ENCODE measurements around the gene PARD3B. TPM values are rescaled to one million over a fixed set of nuclear protein-coding genes. Genes with fewer than 3 reads are reported as not detected.

The PARD3B gene
- total and polyA plus RNA-seq, 2 of the 4 experiments (the other 2 are of a cell fraction): 3.3 to 15.6 TPM

GRCh38 chr2:205627085-205627484 lies 1081.8 kb downstream of the PARD3B start:
- intact Hi-C loops (cut with micrococcal nuclease): no loop called here
- Histone ChIP-seq H2BK15ac (ENCODE audit: low read depth, low read length) (no peak overlapping the region), H3K9me3 (ENCODE audit: control insufficient read depth, insufficient read depth, low read length) (no peaks in the 10 kb centered on the region), H3K18ac (ENCODE audit: low read depth, low read length) (no peak overlapping the region), H3K9ac (ENCODE audit: low read depth, low read length) (no peak overlapping the region), H3K27ac (ENCODE audit: insufficient read depth, low read length) (no peak overlapping the region), H3K27me3 (ENCODE audit: control insufficient read depth, insufficient read depth, low read length) (no peaks in the 10 kb centered on the region), H3K79me1 (ENCODE audit: low read depth in 1 of 2, low read length in 2 of 2) (no peaks in the 10 kb centered on the region), H4K5ac (ENCODE audit: low read depth, low read length) (no peak overlapping the region), H4K91ac (ENCODE audit: insufficient read depth, low read depth, low read length) (no peak overlapping the region), H3K14ac (replicated peaks; ENCODE audit: low read depth, low read length) (no peak overlapping the region; the same call in 1 of the 2 replicates), H2AK5ac (ENCODE audit: low read depth, low read length) (no peak overlapping the region), H3K36me3 (ENCODE audit: control insufficient read depth, insufficient read depth, low read length) (no peaks in the 10 kb centered on the region), H3K4ac (ENCODE audit: low read depth, low read length) (no peak overlapping the region), H2BK120ac (ENCODE audit: low read depth, low read length) (no peak overlapping the region), H3K56ac (ENCODE audit: extremely low read depth, insufficient read depth, low read length) (no peak overlapping the region), H3K23ac (ENCODE audit: low read depth, low read length) (no peak overlapping the region), H2BK20ac (ENCODE audit: low read depth, low read length) (no peak overlapping the region), H3K9me1 (ENCODE audit: insufficient read depth, low read length) (no peaks in the 10 kb centered on the region), H3K4me2 (ENCODE audit: low read depth, low read length) (no peak overlapping the region), H2BK5ac (ENCODE audit: low read depth, low read length, poor library complexity, severe bottlenecking) (no peak overlapping the region), H3K4me1 (ENCODE audit: control insufficient read depth, insufficient read depth, low read length) (no peaks in the 10 kb centered on the region; the same call in 1 of the 2 replicates), H2AFZ (replicated peaks; ENCODE audit: low read length, poor library complexity) (no peak overlapping the region), H2AK9ac (replicated peaks; ENCODE audit: low read depth, low read length, poor library complexity) (no peak overlapping the region), H4K20me1 (ENCODE audit: insufficient read depth, low read length) (no peaks in the 10 kb centered on the region), H3K4me3 (ENCODE audit: insufficient read depth, low read depth, low read length) (no peak overlapping the region), H4K8ac (ENCODE audit: low read depth in 2 of 2, low read length in 2 of 2) (no peak overlapping the region)
- no TSS peak for BruUV-seq (replicated peaks)
- ATAC-seq (ENCODE audit: low read depth): no peak
- TF ChIP-seq FOS (IDR thresholded peaks at IDR 0.05; ENCODE audit: low read depth, low read length): no peak
- TF ChIP-seq CTCF (conservative IDR thresholded peaks at IDR 0.05; ENCODE audit: low read depth, low read length): no peak
- TF ChIP-seq CHD1 (IDR thresholded peaks at IDR 0.05; ENCODE audit: low read depth, low read length): no peak
- TF ChIP-seq MXI1 (IDR thresholded peaks at IDR 0.05; ENCODE audit: borderline replicate concordance, low read depth, low read length): no peak
- TF ChIP-seq CEBPB (IDR thresholded peaks at IDR 0.05; ENCODE audit: low read depth, low read length): no peak
- TF ChIP-seq RAD21 (IDR thresholded peaks at IDR 0.05; ENCODE audit: low read length): no peak
- no peak for TF ChIP-seq ELK1 (IDR thresholded peaks at IDR 0.05; ENCODE audit: borderline replicate concordance, low read depth, low read length)
- no peak for TF ChIP-seq POLR2A (IDR thresholded peaks at IDR 0.05; ENCODE audit: low read depth, low read length)
- no peak for TF ChIP-seq RFX5 (IDR thresholded peaks at IDR 0.05; ENCODE audit: low read depth, low read length)
- no peak for TF ChIP-seq USF2 (IDR thresholded peaks at IDR 0.05; ENCODE audit: low read depth, low read length)
- no peak for TF ChIP-seq NFE2L2 (IDR thresholded peaks at IDR 0.05; ENCODE audit: low read depth, low read length)
- TF ChIP-seq RCOR1 (IDR thresholded peaks at IDR 0.05; ENCODE audit: insufficient replicate concordance, low read length): no peak
- no peak for TF ChIP-seq MAFK (IDR thresholded peaks at IDR 0.05; ENCODE audit: low read depth, low read length)
- TF ChIP-seq SMC3 (IDR thresholded peaks at IDR 0.05; ENCODE audit: low read depth, low read length): no peak
- TF ChIP-seq BHLHE40 (IDR thresholded peaks at IDR 0.05; ENCODE audit: low read depth, low read length): no peak
- TF ChIP-seq MAZ (IDR thresholded peaks at IDR 0.05; ENCODE audit: borderline replicate concordance, low read depth, low read length): no peak
- no CpG with 5 or more reads among the region's 1 CpG for WGBS, 2 experiments (ENCODE audit: extremely low coverage in 2 of 2, insufficient read length in 1 of 2)
- dilution Hi-C loops (cut with HindIII; ENCODE audit: low sequenced_read_pairs, unreplicated experiment): no loop called here
- in situ Hi-C loops (cut with MboI; ENCODE audit: low sequenced_read_pairs): loop anchor here (25.0 kb wide), 1 partner anchor 90 kb away; no protein-coding TSS in a partner anchor
- DNase-seq: no peak
- CTCF ChIA-PET: no interaction called here
- POLR2A ChIA-PET (ENCODE audit: unreplicated experiment): no interaction called here
